Colonic mucosa (tissue), 4 donors: ENCODE results near the gene GHRHR. TPM values are rescaled to one million over a fixed set of nuclear protein-coding genes. Genes with fewer than 3 reads are reported as not detected.

Experiments
- DNase-seq: peaks from one replicate; pipeline ENCODE4 v3.0.0-alpha.2; 2020
- H3K27ac ChIP-seq: fragments of 200-600 bp; one replicate; pipeline ENCODE4 v1.8.0; 2021
- H3K27me3 ChIP-seq: fragments of 200-600 bp; one replicate; pipeline ENCODE4 v1.8.0; 2021
- H3K36me3 ChIP-seq: fragments of 200-600 bp; one replicate; pipeline ENCODE4 v1.8.0; 2021
- H3K4me1 ChIP-seq: fragments of 200-600 bp; one replicate; pipeline ENCODE4 v1.8.0; 2021; ENCODE audit warnings: mild to moderate bottlenecking
- H3K4me3 ChIP-seq: fragments of 200-600 bp; one replicate; pipeline ENCODE4 v1.8.0; 2021
- H3K9ac ChIP-seq, 2 donors: one replicate each; pipeline ENCODE4 v1.7.0; 2013; ENCODE audit warnings: control low read depth in 2 of 2, low read depth in 2 of 2, low read length in 2 of 2
- H3K9me3 ChIP-seq: fragments of 200-600 bp; one replicate; pipeline ENCODE4 v1.8.0; 2021
- intact Hi-C: fragments of 100-400 bp; cut with DNase I; formaldehyde crosslinking; loops from one replicate; pipeline ENCODE4 v1.14.1; 2022
- total RNA-seq, 2 donors: library from RNA; stranded (reverse); fragmentation: NEBNext Ultra II Directional in 1 of 2; extraction: Animal tissue kit (Norgen Biotek cat#: 25700) in 1 of 2; gene quantifications; one replicate each; pipeline ENCODE4 v1.2.1, GENCODE V29; 2021
- TF ChIP-seq, protein P1 (sequence below): fragments of 200-600 bp; IDR thresholded peaks from one replicate; pipeline ENCODE4 v1.8.0; 2022; ENCODE audit warnings: antibody characterized with exemption, mild to moderate bottlenecking
- donor health status: healthy.
- donor health status: DM: no; HTN: no; CAD: no.
- donor health status: DM: no; HTN: no; CAD: no.

GHRHR gene
- total RNA-seq, 2 donors from 2014 or later = not detected

DNA sequence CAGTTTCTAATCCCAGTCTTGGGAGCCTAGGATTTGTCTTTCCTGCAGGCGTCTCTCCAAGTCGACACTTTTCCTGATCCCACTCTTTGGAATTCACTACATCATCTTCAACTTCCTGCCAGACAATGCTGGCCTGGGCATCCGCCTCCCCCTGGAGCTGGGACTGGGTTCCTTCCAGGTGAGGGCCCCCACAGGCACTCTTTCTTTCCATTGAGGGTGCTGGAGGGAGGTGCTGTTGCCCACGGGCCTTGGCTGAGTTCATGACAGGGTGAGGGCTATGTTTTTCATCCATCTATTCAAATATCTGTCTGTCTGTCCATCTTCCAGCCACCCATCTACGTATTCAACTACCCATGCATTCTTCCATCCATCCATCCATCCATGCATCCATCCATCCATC lies 12.6 kb downstream of the GHRHR start:
- H3K4me3 ChIP-seq = no peak overlapping the region
- no peaks in the 10 kb centered on the region for H3K4me1 ChIP-seq
- H3K9ac ChIP-seq = no peak overlapping the region
- no peaks in the 10 kb centered on the region for H3K36me3 ChIP-seq
- TF ChIP-seq, protein P1, sequence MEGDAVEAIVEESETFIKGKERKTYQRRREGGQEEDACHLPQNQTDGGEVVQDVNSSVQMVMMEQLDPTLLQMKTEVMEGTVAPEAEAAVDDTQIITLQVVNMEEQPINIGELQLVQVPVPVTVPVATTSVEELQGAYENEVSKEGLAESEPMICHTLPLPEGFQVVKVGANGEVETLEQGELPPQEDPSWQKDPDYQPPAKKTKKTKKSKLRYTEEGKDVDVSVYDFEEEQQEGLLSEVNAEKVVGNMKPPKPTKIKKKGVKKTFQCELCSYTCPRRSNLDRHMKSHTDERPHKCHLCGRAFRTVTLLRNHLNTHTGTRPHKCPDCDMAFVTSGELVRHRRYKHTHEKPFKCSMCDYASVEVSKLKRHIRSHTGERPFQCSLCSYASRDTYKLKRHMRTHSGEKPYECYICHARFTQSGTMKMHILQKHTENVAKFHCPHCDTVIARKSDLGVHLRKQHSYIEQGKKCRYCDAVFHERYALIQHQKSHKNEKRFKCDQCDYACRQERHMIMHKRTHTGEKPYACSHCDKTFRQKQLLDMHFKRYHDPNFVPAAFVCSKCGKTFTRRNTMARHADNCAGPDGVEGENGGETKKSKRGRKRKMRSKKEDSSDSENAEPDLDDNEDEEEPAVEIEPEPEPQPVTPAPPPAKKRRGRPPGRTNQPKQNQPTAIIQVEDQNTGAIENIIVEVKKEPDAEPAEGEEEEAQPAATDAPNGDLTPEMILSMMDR = no peak
- intact Hi-C loops = loop anchor here (2.0 kb wide), 1 partner anchor 176 kb away; no protein-coding TSS in a partner anchor
- H3K9me3 ChIP-seq = no peaks in the 10 kb centered on the region
- no peaks in the 10 kb centered on the region for H3K27me3 ChIP-seq
- H3K27ac ChIP-seq = no peak overlapping the region
- DNase-seq = no peak

DNA sequence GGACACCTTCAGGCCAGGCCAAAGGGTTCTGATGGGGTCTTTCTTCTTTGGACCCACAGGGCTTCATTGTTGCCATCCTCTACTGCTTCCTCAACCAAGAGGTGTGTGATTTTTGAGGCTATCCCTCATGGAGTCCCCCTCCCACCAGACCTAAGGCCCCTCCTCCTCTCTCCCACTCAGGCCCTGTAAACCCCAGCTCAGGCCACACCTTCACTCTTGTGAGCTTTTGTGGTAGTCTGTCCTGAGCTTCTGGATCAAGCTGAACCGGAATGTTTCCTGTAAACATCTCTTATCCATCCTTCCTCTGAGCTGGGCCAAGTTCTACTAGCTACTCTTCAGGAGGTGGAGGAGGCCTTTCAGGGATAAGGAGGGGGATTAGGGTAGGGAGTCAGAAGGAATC lies 13.5 kb downstream of the GHRHR start:
- no peaks in the 10 kb centered on the region for H3K27me3 ChIP-seq
- intact Hi-C loops = loop anchor here (2.0 kb wide), 1 partner anchor 176 kb away; no protein-coding TSS in a partner anchor
- DNase-seq = peak; percentile 7
- no peak overlapping the region for H3K27ac ChIP-seq
- TF ChIP-seq, protein P1 = no peak
- no peak overlapping the region for H3K4me3 ChIP-seq
- H3K36me3 ChIP-seq = no peaks in the 10 kb centered on the region
- H3K9me3 ChIP-seq = no peaks in the 10 kb centered on the region
- no peaks in the 10 kb centered on the region for H3K4me1 ChIP-seq
- H3K9ac ChIP-seq = no peak overlapping the region

DNA sequence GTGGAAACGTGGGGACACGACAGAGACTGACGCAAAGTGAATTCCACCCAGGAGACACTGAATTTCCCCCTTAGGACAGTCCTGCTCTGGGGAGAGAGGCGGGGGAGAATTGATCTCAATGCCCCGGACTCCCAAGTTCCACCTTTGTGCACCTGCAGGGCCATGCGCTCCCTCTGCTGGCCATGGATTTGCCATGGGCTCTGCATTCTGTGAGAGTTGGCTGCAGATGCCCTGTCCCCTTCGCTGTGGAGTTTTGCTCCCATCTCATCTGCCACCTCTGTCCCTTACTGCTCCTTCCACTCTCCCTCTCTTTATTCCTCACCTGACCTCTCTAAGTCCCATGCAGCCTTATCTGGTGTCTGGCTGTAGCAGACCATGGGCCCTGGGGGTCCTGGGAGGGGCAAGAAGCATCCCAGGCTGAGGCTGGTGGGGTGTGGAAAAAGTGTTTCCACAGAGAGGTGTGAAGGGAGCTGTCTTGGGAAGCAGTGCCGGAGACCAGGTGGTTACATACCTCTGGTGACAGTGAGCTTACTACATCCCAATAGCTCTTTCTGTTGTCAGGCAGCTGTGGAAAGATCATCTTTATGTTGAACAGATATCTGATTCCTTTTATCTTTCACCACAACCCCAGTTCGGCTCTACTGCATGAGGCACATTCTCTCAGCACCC lies 14.3 kb downstream of the GHRHR start:
- peak; percentile 70 for DNase-seq
- Histone ChIP-seq H3K27me3 (no peaks in the 10 kb centered on the region), H3K9me3 (no peaks in the 10 kb centered on the region), H3K4me1 (no peaks in the 10 kb centered on the region), H3K27ac (no peak overlapping the region), H3K36me3 (no peaks in the 10 kb centered on the region), H3K4me3 (no peak overlapping the region), H3K9ac (no peak overlapping the region)
- intact Hi-C loops = loop anchor here (2.0 kb wide), 1 partner anchor 177 kb away; no protein-coding TSS in a partner anchor
- TF ChIP-seq, protein P1 = peak; percentile 54

DNA sequence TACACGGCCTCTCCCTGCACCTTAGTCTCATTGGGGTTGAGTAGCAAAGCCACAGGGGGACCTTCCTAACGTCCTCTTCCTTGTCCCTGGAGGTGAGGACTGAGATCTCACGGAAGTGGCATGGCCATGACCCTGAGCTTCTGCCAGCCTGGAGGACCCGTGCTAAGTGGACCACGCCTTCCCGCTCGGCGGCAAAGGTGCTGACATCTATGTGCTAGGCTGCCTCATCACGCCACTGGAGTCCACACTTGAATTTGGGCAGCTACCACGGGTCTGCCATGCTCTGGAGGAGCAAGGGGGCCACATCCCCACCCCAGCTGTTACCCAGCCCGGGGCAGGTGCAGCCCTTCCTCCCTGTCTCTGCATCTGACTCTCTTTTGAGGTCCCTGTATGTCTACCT lies 15.3 kb downstream of the GHRHR start:
- no peak overlapping the region for H3K9ac ChIP-seq

DNA sequence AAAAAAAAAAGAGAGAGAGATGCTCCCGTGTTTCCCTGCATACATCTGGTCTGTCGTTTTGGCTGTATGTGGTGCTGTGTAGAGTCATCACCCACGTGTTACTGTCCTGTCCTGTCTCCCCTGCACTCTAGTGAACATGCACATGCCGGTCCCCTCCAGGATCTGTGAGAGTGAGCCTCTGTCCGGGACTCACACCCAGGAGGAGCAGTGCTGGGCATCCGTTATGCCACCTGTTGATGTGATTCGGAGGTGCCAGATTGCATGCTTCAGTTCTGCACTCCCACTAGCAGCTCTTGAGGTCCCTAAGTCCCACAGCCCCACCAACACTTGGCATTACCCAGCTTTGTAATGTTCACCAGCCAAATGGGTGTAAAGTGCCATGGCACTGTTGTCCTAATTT lies 16.4 kb downstream of the GHRHR start:
- no peaks in the 10 kb centered on the region for H3K27me3 ChIP-seq
- H3K36me3 ChIP-seq = no peaks in the 10 kb centered on the region
- no peak overlapping the region for H3K4me3 ChIP-seq
- H3K9ac ChIP-seq = no peak overlapping the region
- no peaks in the 10 kb centered on the region for H3K4me1 ChIP-seq
- H3K9me3 ChIP-seq = no peaks in the 10 kb centered on the region
- no peak for DNase-seq
- no peak overlapping the region for H3K27ac ChIP-seq
- intact Hi-C loops = no loop called here
- TF ChIP-seq, protein P1 = no peak

More for the DNA sequence above, 15.3 kb downstream of the GHRHR start:
- no peak for DNase-seq
- Histone ChIP-seq H3K4me3 (no peak overlapping the region), H3K9me3 (no peaks in the 10 kb centered on the region), H3K27ac (no peak overlapping the region), H3K4me1 (no peaks in the 10 kb centered on the region), H3K27me3 (no peaks in the 10 kb centered on the region), H3K36me3 (no peaks in the 10 kb centered on the region)
- intact Hi-C loops = no loop called here
- TF ChIP-seq, protein P1 = no peak
